ENCODE data around the gene CTNNBL1.
"Not testable (repeated sequence)": the region's sequence is repeated elsewhere in the genome, so short reads cannot be mapped to it uniquely, and the experiment has no call there.

The CTNNBL1 gene

GRCh38 chr20:37679751-37680150 lies 14.1 kb upstream of the CTNNBL1 start:
- DNase-seq (ENCODE audit: low read depth in 2 of 2): not testable (repeated sequence)

GRCh38 chr20:37680420-37680819 lies 13.4 kb upstream of the CTNNBL1 start:
- no peak for DNase-seq (ENCODE audit: low read depth in 2 of 2)

GRCh38 chr20:37681384-37682112 lies 12.3 kb upstream of the CTNNBL1 start:
- DNase-seq (ENCODE audit: low read depth in 2 of 2): no peak

- not testable (repeated sequence) for DNase-seq (ENCODE audit: low read depth in 2 of 2)
Measured at GRCh38 chr20:37683146-37683545, 10.7 kb upstream of the CTNNBL1 start.

GRCh38 chr20:37686762-37687477 lies 6.9 kb upstream of the CTNNBL1 start:
- DNase-seq (ENCODE audit: low read depth in 2 of 2): no peak

- no peak for DNase-seq (ENCODE audit: low read depth in 2 of 2)
Measured at GRCh38 chr20:37687478-37687805, 6.4 kb upstream of the CTNNBL1 start.

GRCh38 chr20:37688093-37688492 lies 5.7 kb upstream of the CTNNBL1 start:
- DNase-seq (ENCODE audit: low read depth in 2 of 2): no peak

- DNase-seq (ENCODE audit: low read depth in 2 of 2): no peak
Measured at GRCh38 chr20:37690626-37691369, 3.0 kb upstream of the CTNNBL1 start.

- no peak for DNase-seq (ENCODE audit: low read depth in 2 of 2)
Measured at GRCh38 chr20:37692459-37693166, 1.2 kb upstream of the CTNNBL1 start.

GRCh38 chr20:37693242-37693634 lies 592 bp upstream of the CTNNBL1 start:
- no peak for DNase-seq (ENCODE audit: low read depth in 2 of 2)

- no peak for DNase-seq (ENCODE audit: low read depth in 2 of 2)
Measured at GRCh38 chr20:37695684-37696342, 2.0 kb downstream of the CTNNBL1 start.

- DNase-seq (ENCODE audit: low read depth in 2 of 2): no peak
Measured at GRCh38 chr20:37697314-37697713, 3.5 kb downstream of the CTNNBL1 start.

- DNase-seq (ENCODE audit: low read depth in 2 of 2): no peak
Measured at GRCh38 chr20:37699202-37699601, 5.4 kb downstream of the CTNNBL1 start.

GRCh38 chr20:37700301-37700700 lies 6.5 kb downstream of the CTNNBL1 start:
- no peak for DNase-seq (ENCODE audit: low read depth in 2 of 2)

GRCh38 chr20:37701676-37702075 lies 7.8 kb downstream of the CTNNBL1 start:
- DNase-seq (ENCODE audit: low read depth in 2 of 2): not testable (repeated sequence)

- no peak for DNase-seq (ENCODE audit: low read depth in 2 of 2)
Measured at GRCh38 chr20:37702403-37703034, 8.7 kb downstream of the CTNNBL1 start.

- DNase-seq (ENCODE audit: low read depth in 2 of 2): no peak
Measured at GRCh38 chr20:37703035-37703845, 9.4 kb downstream of the CTNNBL1 start.

GRCh38 chr20:37704955-37705354 lies 11.1 kb downstream of the CTNNBL1 start:
- no peak for DNase-seq (ENCODE audit: low read depth in 2 of 2)

- no peak for DNase-seq (ENCODE audit: low read depth in 2 of 2)
Measured at GRCh38 chr20:37706298-37706697, 12.5 kb downstream of the CTNNBL1 start.

- DNase-seq (ENCODE audit: low read depth in 2 of 2): no peak
Measured at GRCh38 chr20:37711001-37711400, 17.2 kb downstream of the CTNNBL1 start.
